ENCODE data around the gene FAM193A. TPM values are rescaled to one million over a fixed set of nuclear protein-coding genes. Genes with fewer than 3 reads are reported as not detected.
"Not testable (repeated sequence)": the region's sequence is repeated elsewhere in the genome, so short reads cannot be mapped to it uniquely, and the experiment has no call there.

Gene FAM193A
- total RNA-seq, 4 donors from 2014 or later, result 27.7 to 40.4 (median 31.1) TPM

- in situ Hi-C loops (cut with MboI; ENCODE audit: low pct_ligation_motif_present in 1 of 4, low pct_unique_long_range_greater_than_20kb in 1 of 4, low sequenced_read_pairs in 3 of 4), result no loop called here
- no peaks in the 10 kb centered on the region for H3K4me1 ChIP-seq
- H3K4me3 ChIP-seq, result no peak overlapping the region
- WGBS, 2 donors (ENCODE audit: low coverage in 1 of 2), result 93 to 94% methylated on average over 2 to 3 of the region's 3 CpGs
- peaks cover 0 to 19% (median 8%) of the 10 kb centered on the region in 4 donors for H3K36me3 ChIP-seq
- no peak overlapping the region for H3K27ac ChIP-seq
- H3K27me3 ChIP-seq, result no peaks in the 10 kb centered on the region
- no peak for TF ChIP-seq POLR2A (IDR thresholded peaks at IDR 0.05)
- no peak for TF ChIP-seq EP300 (IDR thresholded peaks at IDR 0.05; ENCODE audit: low read depth)
- no peak for TF ChIP-seq CTCF (IDR thresholded peaks at IDR 0.05)
- TF ChIP-seq POLR2AphosphoS5 (IDR thresholded peaks at IDR 0.05), result no peak
- intact Hi-C loops (cut with DNase I; ENCODE audit: low total_unique reads), result no loop called here
- H3K9me3 ChIP-seq, result no peaks in the 10 kb centered on the region
- no peak for DNase-seq
Observed at GRCh38 chr4:2723751-2724150, 187.3 kb downstream of the FAM193A start.

- 95 to 100% methylated on average over 3 to 4 of the region's 4 CpGs for WGBS, 2 donors (ENCODE audit: low coverage in 1 of 2)
- no peaks in the 10 kb centered on the region for H3K27me3 ChIP-seq
- peaks cover 0 to 18% (median 4%) of the 10 kb centered on the region in 4 donors for H3K36me3 ChIP-seq
- in situ Hi-C loops (cut with MboI; ENCODE audit: low pct_ligation_motif_present in 1 of 4, low pct_unique_long_range_greater_than_20kb in 1 of 4, low sequenced_read_pairs in 3 of 4) (no loop called here), intact Hi-C loops (cut with DNase I; ENCODE audit: low total_unique reads) (no loop called here)
- H3K9me3 ChIP-seq, result no peaks in the 10 kb centered on the region
- H3K27ac ChIP-seq, result no peak overlapping the region
- DNase-seq, result no peak
- TF ChIP-seq POLR2A (IDR thresholded peaks at IDR 0.05), result no peak
- TF ChIP-seq POLR2AphosphoS5 (IDR thresholded peaks at IDR 0.05), result no peak
- TF ChIP-seq CTCF (IDR thresholded peaks at IDR 0.05), result no peak
- no peak for TF ChIP-seq EP300 (IDR thresholded peaks at IDR 0.05; ENCODE audit: low read depth)
- no peaks in the 10 kb centered on the region for H3K4me1 ChIP-seq
- no peak overlapping the region for H3K4me3 ChIP-seq
Observed at GRCh38 chr4:2725380-2725779, 188.9 kb downstream of the FAM193A start.

- WGBS, 2 donors (ENCODE audit: low coverage in 1 of 2), result 97% methylated on average over 5 to 17 of the region's 17 CpGs
- H3K27me3 ChIP-seq; H3K4me1 ChIP-seq; DNase-seq; in situ Hi-C loops (cut with MboI; ENCODE audit: low pct_ligation_motif_present in 1 of 4, low pct_unique_long_range_greater_than_20kb in 1 of 4, low sequenced_read_pairs in 3 of 4); H3K27ac ChIP-seq; H3K4me3 ChIP-seq; intact Hi-C loops (cut with DNase I; ENCODE audit: low total_unique reads); H3K9me3 ChIP-seq: not testable (repeated sequence)
- peaks cover 0 to 20% (median 4%) of the 10 kb centered on the region in 4 donors for H3K36me3 ChIP-seq
Observed at GRCh38 chr4:2726881-2727280, 190.4 kb downstream of the FAM193A start.

GRCh38 chr4:2728221-2728620 is 191.8 kb downstream of the FAM193A start:
- no peaks in the 10 kb centered on the region for H3K9me3 ChIP-seq
- intact Hi-C loops (cut with DNase I; ENCODE audit: low total_unique reads) (no loop called here), in situ Hi-C loops (cut with MboI; ENCODE audit: low pct_ligation_motif_present in 1 of 4, low pct_unique_long_range_greater_than_20kb in 1 of 4, low sequenced_read_pairs in 3 of 4) (no loop called here)
- H3K4me3 ChIP-seq, result no peak overlapping the region
- no peaks in the 10 kb centered on the region for H3K4me1 ChIP-seq
- TF ChIP-seq CTCF (IDR thresholded peaks at IDR 0.05) (no peak), POLR2AphosphoS5 (IDR thresholded peaks at IDR 0.05) (no peak), POLR2A (IDR thresholded peaks at IDR 0.05) (no peak), EP300 (IDR thresholded peaks at IDR 0.05; ENCODE audit: low read depth) (no peak)
- WGBS, 2 donors (ENCODE audit: low coverage in 1 of 2), result 70 to 71% methylated on average over 1 to 3 of the region's 3 CpGs
- DNase-seq, result no peak
- no peaks in the 10 kb centered on the region for H3K27me3 ChIP-seq
- H3K36me3 ChIP-seq, result peaks cover 0 to 26% (median 5%) of the 10 kb centered on the region in 4 donors
- H3K27ac ChIP-seq, result no peak overlapping the region

Data from transverse colon (tissue), 4 donors.